HG03025 (cell line): ENCODE measurements around the gene ENPP6.
"Not testable (repeated sequence)": the region's sequence is repeated elsewhere in the genome, so short reads cannot be mapped to it uniquely, and the experiment has no call there.

Source experiments
- ATAC-seq: cut with Tn5 transposase; IDR thresholded peaks from one replicate; pipeline ENCODE4 v1.9.1; 2021; ENCODE audit warnings: mild to moderate bottlenecking, moderate library complexity; ENCODE audit not compliant: unreplicated experiment, low FRiP score

The ENPP6 gene

DNA sequence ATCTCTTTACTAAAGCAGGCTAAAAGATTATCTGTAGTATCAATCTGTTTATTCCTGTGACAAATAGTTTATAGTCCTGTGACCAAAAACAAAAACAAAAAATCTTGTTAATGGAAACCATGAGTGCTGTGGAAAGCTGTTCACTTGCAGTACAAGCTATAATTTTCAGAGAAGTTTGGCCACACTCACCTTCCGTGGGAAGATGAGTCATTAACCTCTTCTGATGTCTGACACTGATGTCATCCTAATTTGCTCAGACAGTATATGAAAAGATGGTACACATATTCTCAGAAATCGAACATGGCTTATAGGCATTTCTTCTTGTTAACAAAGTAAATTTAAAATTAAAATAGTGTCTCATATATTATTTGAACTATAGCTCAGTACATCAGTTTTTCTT lies 19.9 kb upstream of the ENPP6 start:
- ATAC-seq = no peak

DNA sequence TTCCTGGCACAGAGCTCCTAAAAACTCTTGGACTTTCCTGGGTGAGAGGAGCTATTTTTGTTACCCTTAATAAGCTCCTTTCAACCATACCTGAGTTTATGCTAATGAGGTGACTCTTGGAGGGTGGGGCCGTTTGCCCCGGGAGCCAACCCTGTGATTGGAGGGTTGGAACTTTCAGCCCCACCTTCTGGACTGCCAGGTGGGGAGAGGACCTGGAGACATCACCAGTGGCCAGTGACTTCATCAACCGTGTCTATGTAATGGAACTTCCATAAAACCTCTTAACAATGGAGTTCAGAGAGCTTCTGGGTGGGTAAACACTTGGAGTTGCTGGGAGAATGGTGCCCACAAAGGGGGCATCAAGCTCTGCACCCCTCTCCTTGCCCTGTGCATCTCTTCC lies 17.9 kb upstream of the ENPP6 start:
- no peak for ATAC-seq

DNA sequence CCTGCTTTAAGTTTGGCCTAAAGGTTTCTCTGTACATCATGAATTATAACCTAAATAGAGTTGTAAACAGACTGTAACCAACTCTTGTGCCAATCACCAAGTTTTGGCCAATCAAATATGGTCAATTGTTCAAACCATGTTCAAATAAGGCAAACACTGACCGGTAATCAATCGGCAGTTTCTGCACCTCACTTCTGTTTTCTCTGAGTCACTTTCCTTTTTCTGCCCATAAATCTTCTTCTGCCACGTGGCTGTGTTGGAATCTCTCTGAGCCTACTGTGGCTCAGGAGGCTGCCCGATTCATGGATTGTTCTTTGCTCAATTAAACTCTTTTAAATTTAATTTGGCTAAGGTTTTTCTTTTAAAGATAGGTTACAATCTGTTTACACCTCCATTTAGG lies 16.5 kb upstream of the ENPP6 start:
- ATAC-seq = no peak

DNA sequence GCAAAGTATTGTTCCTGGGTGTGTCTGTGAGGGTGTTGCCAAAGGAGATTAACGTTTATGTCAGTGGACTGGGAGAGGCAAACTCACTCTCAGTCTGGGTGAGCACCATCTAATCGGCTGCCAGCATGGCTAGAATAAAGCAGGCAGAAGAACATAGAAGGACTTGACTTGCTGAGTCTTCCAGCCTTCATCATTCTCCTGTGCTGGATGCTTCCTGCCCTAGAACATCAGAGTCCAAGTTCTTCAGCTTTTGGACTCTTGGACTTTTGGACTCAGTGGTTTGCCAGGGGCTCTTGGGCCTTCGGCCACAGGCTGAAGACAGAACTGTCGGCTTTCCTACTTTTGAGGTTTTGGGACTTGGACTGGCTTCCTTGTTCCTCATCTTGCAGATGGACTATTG lies 15.3 kb upstream of the ENPP6 start:
- no peak for ATAC-seq

DNA sequence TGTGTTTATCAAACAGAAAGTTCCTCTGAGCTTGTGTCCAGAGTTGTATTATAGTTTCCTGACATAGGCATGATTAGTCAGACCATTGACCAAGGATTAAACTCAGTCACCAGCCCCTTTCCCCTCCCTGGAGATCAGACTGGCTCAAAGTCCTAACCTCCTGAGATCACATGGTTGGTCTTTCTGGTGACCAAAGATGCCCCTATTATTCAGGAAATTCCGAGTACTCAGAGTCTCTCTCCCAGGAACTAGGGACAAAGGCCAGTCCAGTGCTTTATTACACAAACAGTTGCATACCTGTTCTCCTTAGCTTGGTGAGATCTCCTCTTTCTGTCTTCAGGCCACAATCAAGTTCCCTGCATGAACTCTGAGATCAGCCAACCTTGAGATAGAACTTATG lies 14.5 kb upstream of the ENPP6 start:
- ATAC-seq = no peak

DNA sequence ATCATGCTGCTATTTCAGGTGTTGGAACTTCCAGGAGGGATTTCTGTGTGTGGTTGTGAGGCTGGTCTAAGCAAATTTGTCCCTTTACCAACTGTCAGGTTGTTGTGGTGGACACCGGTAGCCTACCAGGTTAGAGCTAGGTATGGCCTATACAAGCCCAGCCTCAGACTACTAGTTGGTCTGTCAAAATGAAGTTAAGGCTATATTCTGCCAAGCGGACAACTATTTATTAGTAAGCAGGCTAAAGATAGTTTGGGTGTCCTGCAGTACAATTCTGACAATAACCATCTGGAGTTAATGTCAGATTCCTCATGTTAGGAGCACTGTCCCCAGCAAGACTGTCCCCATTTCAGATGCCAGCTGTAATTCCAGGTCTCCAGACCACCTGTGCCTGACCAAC lies 13.9 kb upstream of the ENPP6 start:
- no peak for ATAC-seq

DNA sequence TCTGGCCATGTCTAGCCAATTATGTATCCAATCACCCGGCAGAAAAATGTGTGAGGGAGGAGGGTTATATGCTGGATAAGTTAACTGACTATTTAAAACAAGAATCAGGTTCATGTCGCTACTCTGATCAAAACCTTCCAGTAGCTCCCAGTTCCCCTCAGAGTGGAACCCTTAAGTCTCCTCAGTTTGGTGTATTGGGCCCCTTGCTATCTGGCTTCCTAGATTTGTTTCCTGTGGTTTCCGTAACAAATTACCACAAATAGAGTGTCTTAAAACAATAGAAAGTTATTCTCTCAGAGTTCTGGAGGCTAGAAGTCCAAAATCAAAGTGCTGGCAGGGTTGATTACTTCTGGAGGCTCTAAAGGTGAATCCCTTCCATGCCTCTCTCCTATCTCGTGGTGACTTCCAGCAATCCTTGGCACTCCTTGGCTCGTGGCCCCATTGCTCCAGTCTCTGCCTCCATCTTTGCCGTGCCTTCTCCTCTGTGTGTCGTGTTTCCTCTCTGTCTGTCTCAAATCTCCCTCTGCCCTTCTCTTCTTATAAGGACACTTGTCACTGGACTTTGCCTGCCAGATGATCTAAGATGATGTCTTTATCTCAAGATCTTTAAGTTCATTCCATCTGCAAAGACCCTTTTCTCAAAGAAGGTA lies 10.5 kb upstream of the ENPP6 start:
- no peak for ATAC-seq

DNA sequence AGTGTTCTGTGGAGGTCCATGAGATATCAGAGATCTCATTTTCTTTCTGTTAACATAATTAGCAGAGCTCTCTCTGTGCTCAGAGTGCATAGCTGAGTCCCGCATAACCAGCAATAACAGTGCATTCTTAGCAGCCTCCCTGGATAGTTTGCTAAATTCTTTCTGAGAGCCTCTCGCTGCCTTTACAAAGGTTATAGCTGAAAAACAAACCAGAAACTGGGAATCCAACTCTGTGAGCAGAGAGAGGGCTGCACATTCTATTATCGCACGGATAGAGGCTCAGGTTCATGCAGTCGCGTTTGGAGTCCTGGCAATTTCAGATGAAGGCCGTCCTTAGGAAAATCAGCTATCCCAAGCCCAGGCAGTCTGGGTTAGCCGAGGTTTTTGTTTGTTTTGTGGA lies 1.2 kb downstream of the ENPP6 start:
- ATAC-seq = no peak

DNA sequence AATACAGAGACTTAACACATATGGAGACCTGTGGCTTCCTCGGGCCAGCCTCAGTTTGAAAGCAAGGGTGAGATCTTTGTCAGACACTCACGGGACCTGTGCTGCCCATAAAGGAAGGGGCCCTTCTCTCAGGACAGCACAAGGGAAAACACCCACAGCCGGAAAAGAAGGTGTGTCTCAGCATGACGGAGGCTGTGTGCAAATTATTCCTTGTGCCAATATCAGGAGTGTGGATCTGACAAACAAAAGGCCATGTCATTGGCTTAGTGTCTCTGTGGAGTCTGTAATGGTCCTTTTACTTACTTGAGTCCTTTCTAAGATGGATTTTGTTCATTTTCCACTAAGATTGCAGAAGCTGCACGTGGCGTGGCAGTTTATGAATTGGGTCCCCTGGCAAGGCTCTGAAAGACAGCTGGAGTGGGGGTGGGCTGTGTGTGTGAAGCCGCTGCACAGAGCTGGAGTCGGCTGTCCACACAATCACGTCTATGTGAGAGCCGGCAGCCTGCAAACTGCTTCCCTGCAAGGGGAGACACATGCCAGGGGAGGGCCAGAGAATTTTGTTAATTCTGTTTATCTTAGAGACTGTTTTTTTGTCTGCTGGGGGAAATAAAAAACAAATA lies 1.9 kb downstream of the ENPP6 start:
- no peak for ATAC-seq

DNA sequence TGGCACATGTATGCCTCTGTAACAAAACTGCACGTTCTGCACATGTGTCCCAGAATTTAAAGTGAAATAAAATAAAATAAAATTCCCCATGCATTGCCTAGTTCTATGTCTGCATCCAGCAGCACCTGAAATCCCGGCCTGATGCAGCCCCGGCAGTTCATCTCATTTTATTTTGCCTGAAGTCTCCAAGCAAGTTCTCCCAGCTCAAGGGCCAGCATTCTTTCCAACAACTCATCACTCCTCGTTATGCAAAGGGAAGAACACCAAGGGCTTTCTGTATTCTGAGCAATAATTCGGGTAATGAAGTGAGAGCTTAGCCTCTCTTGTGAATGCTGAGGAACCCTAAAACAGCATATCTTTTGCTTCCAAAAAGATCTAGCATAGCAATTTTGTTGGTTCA lies 2.7 kb downstream of the ENPP6 start:
- ATAC-seq = no peak

DNA sequence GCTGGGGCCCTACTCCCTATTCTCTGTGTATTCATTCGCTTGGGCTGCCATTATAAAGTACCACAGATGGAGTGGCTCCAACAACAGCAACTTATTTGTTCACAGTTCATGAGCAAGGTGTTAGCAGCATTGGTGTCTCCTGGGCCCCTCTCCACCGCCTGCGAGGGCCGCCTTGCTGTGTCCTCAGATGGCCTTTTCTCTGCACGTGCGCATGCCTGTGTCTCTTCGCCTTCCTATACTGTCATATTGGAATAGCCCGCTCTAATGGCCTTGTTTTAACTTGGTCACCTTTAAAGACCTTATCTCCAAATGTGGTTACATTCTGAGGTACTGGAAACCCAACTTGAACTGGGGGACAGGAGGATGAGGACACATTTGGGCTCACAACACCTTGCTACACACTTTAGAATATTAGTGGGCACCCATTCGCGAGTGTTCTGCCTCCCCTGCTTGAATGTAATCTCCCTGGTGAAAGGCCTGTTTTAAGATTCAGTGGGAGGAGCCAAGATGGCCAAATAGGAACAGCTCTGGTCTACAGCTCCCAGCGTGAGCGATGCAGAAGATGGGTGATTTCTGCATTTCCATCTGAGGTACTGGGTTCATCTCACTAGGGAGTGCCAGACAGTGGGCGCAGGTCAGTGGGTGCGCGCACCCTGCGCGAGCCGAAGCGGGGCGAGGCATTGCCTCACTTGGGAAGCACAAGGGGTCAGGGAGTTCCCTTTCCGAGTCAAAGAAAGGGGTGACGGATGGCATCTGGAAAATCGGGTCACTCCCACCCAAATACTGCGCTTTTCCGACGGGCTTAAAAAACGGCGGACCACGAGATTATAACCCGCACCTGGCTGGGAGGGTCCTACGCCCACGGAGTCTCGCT lies 9.7 kb downstream of the ENPP6 start:
- ATAC-seq = not testable (repeated sequence)

DNA sequence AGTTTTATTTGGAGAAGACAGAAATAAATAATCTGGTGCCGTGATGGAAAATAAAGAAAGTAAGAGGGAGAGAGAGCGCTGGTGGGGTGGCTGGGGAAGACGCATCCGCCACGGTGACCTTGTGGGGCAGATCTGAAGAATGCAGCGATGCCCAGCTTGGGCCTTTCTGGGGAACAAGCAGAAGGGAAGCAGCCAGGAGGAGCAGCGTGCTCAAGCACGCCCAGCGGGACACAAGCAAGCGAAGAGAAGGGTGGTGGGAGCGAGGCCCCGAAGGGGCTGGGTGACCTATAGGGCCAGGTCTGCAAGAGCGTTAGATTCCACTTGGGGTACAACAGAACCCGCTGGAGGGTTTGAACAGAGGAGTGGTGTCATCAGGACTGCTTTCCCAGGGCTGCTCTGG lies 12.4 kb downstream of the ENPP6 start:
- no peak for ATAC-seq

DNA sequence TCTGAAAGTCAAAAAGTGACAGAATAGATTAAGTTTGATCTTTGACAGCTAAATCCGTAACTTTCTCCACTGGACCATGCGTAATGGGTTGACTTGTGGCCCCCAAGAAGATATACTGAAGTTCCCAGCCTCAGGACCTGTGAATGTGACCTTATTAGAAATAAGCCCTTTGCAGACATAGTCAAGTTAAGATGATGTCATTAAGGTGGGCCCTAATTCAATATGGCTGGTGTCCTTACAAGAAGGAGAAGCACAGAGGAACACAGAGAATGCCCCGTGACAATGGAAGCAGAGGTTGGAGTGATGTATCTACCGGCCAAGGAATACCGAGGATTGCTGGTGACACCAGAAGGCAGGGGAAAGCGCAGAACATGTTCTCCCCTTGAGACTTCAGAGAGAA lies 14.4 kb downstream of the ENPP6 start:
- ATAC-seq = no peak

DNA sequence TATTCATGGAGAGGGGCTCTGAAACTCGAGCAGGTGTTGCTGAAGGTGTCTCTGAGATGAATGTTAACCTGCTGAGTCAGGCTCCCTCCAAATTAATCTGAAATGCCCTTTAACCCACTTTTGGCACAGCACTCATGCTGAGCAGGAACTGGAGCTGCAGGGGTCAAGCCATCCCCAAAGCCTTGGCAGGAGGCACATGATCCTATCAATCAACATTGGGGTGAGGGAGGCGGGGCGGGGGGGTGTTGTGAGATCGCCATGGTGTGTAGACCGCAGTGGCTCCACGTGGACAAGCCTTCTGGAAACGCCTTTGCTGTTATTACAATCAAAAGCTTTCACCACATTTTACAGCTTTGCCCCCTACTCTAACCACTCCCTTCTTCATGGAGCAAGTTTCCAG lies 16.5 kb downstream of the ENPP6 start:
- ATAC-seq = no peak

DNA sequence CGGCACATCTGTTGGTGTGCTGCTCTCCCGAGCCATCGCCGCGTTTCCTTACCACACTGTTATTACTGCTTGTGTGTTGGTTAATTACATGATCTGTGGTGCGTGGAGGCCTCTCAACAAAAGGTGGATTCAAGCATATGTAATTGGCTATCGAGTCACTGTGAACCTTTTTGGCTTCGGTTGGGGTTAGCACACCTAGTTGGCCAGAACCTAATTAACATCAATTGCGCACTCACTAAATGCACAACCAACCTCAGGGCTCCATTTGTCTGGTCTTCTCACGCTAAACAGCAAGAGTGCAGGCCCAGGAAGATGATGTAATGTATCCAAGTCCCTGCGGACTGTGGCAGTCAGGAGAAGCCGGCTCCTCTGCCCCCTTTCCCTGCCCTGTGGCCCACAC lies 17.4 kb downstream of the ENPP6 start:
- no peak for ATAC-seq

DNA sequence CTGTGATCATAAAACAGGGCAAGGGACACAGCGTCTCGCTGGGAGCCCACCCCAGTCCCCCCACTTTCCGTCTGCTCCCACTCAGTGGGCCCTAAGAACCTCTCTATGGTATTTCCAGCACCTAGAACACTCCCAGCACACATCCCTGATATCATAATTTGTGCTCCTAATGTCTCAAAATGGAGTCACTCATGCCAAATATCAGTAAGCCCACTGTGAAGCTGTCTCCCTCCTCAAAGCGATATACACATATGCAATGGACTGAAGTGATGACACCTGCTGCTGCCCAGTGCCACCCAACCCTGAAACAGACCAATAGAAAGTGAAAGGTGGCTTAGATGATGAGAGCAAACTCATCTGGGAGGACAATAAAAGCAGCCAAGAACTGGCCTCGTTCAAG lies 17.9 kb downstream of the ENPP6 start:
- no peak for ATAC-seq

DNA sequence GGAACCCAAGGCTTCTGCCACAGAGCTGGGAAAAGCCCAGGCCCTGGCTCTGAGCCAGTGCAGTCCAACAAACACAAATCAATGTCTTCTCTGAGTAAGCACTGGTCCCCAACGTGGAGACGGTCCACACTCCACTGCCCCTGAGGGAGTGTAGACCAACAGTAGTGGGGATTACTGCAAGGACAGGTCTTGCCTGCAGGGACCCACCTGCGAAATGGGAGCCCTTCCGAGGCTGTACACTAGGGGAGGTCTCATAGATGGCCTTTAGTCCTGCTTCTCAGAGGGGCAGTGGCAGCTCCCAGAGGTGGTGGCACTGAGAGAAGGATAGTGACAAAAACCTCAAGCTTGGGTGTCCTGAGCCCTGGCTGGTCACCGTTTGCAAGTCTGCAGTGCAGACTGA lies 19.5 kb downstream of the ENPP6 start:
- no peak for ATAC-seq

DNA sequence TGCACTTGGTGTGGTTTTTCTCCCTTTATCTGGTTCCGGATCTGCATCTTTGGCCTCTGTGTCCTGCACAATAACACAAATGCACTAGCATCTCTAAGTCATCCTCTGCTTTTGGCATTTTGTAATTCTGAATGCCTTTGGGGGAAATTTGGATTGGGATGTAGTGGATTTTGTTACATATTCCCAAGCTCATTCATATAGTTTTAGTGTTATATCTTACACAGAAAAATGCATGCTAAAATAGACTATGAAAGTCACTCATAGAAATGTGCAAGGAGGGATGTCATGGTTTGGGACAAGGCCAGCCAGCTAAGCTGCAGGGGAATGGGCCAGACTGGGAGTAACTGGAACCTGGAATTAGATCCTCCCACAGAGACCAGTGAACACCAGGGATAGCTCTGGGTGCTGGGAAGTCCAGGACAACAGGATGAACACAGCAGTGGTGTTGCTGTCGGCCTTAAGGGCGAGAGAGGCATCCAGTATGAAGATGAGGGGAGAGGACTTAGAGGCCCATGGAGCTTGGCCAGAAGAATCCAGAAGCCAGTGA lies 20.1 kb downstream of the ENPP6 start:
- ATAC-seq = no peak

DNA sequence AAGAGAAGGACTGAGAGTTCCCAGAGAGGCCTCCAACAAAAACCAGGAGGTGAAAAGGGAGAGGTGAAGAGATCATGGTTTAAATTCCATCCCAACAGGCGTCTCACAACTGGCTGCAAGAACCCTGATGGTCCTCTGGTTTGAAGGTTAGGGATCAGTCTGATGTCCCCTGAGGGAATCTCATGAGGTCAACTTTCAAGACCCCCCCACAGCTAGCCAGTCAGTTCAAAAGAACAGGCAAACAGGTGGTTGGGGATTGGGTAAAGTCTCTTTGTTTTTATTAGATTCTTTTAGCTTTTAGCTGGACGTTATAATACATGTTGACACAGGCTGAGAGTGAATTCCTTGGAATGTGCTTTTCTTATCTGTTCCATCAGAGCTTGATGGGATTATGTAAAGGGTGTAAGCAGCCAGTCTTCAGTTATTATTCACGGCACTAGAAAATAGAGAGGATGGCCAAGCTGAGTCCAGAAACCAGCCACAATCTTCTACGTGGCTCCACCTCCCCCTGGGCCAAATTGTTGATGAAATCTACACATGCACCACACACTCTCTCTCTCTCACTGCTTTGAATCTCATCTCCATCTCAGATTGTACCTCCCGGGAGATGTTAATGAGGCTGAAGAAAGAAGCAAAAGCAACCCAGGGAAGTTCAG lies 20.8 kb downstream of the ENPP6 start:
- ATAC-seq = no peak

DNA sequence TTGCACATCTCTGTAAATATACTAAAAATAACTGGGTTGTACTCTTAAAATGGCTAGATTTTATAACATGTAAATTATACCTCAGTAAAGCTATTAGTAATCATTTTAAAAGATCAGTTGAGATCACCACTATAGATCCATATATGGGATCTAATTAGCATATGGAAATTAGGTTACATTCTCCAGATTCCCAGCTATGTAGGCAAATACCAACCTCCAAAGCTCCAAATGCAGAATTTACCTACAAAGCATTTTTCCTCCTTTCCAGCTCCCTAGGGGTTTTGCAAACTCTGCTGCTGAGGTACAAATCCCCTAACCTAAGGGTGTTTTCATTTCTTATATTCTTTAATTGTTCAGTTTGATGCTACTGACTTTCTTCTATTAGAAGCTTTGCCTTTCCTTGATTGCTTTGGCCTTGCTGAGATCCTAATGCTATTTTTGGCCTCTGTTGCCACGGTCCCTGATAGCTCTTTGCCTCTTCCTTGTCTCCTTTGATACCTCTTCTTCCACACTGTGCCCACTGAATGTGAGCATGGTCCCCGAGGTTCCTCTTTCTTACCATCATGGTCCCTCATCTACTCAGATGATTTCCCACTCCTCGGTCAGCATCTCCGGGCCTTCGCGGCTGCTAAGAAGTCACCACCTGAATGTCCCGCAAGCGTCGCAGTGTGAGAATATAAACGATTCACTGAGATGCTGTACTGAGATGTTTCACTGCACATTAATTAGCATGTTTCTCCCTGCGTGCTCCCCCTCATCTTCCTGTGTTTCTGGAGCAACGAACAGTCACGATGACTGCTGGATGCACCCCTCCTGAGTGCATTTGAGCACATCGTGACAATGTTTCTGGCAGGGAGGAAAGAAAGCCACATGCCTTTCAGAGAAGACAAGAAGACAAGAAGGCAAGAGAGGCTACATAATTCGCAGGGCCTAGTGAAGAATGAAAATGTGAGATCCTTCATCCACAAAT lies 23.8 kb downstream of the ENPP6 start:
- no peak for ATAC-seq
